Endothelial cell of umbilical vein (primary cell): ENCODE data around the gene FAM118B. TPM values are rescaled to one million over a fixed set of nuclear protein-coding genes. Genes with fewer than 3 reads are reported as not detected.

Experiments used
- BruUV-seq: library from RNA; stranded (reverse); fragments of 400-500 nt; replicated peaks from 2 replicates; lab custom pipeline; 2021; lab: Mats Ljungman, UMichigan
- CTCF ChIA-PET: fragments of 300-600, 350-600 bp; sonication (Branson Sonifier 250); formaldehyde crosslinking; loops from one replicate; lab custom pipeline; 2021; ENCODE audit warnings: antibody characterized with exemption, inconsistent platforms; lab: Charles Lee
- POLR2A ChIA-PET: fragments of 300-600, 350-600 bp; sonication (Branson Sonifier 250); formaldehyde crosslinking; loops from one replicate; lab custom pipeline; 2021; ENCODE audit warnings: antibody characterized with exemption, inconsistent platforms; lab: Charles Lee
- DNase-seq: peaks from one replicate; pipeline ENCODE4 v3.0.0-alpha.2; 2011; ENCODE audit warnings: low read depth, low spot score
- FAIRE-seq: peaks from 2 replicates; lab custom pipeline; 2011; peaks lifted over from hg19 to GRCh38; lab: Jason Lieb, UNC
- H2AFZ ChIP-seq: 2 replicates; pipeline ENCODE4 v1.6.0; 2012; ENCODE audit warnings: low read depth, low read length, control low read depth, inconsistent platforms
- H3K27ac ChIP-seq: 2 replicates; pipeline ENCODE4 v1.5.1; 2011; ENCODE audit warnings: low read depth, mild to moderate bottlenecking, control low read depth, low read length, moderate library complexity; ENCODE audit not compliant: insufficient read depth
- H3K27me3 ChIP-seq, 2 experiments: 2 replicates each; pipeline versions ENCODE4 v1.6.0 to v1.6.1; 2011; ENCODE audit warnings: low read length in 2 of 2, mixed read lengths in 1 of 2; ENCODE audit not compliant: control insufficient read depth in 2 of 2, insufficient read depth in 2 of 2
- H3K36me3 ChIP-seq, 2 experiments: 2 replicates in 1 of 2; 3 replicates in 1 of 2; pipeline ENCODE4 v1.5.1; 2011; ENCODE audit warnings: low read length in 2 of 2, mild to moderate bottlenecking in 1 of 2, moderate library complexity in 1 of 2; ENCODE audit not compliant: control insufficient read depth in 2 of 2, insufficient read depth in 2 of 2; ENCODE audit errors: extremely low read depth in 1 of 2
- H3K4me1 ChIP-seq: 3 replicates; pipeline ENCODE4 v1.5.1; 2011; ENCODE audit warnings: mild to moderate bottlenecking, low read length; ENCODE audit not compliant: control insufficient read depth, insufficient read depth; ENCODE audit errors: extremely low read depth
- H3K4me2 ChIP-seq: 2 replicates; pipeline ENCODE4 v1.6.1; 2011; ENCODE audit warnings: low read length, control low read depth, mixed read lengths; ENCODE audit not compliant: insufficient read depth
- H3K4me3 ChIP-seq, 3 experiments: fragments of 200-600 bp in 1 of 3; sonication (generic), shearing (Covaris generic) in 1 of 3; replicated peaks in 1 of 3; 2 replicates each; pipeline ENCODE4 v1.5.1; 2011 to 2016; ENCODE audit warnings: control low read depth in 3 of 3, low read length in 3 of 3, mild to moderate bottlenecking in 2 of 3, inconsistent platforms in 1 of 3, low read depth in 1 of 3, moderate library complexity in 1 of 3; ENCODE audit not compliant: insufficient read depth in 1 of 3
- H3K79me2 ChIP-seq: 2 replicates; pipeline ENCODE4 v1.6.0; 2012; ENCODE audit warnings: low read length, inconsistent platforms; ENCODE audit not compliant: control insufficient read depth, insufficient read depth
- H3K9ac ChIP-seq: replicated peaks from 2 replicates; pipeline ENCODE3; 2011; ENCODE audit warnings: low read length, control low read depth; ENCODE audit not compliant: insufficient read depth; ENCODE audit errors: extremely low read depth
- H3K9me1 ChIP-seq: replicated peaks from 3 replicates; pipeline ENCODE4 v1.6.0; 2011; ENCODE audit warnings: mild to moderate bottlenecking, low read length; ENCODE audit not compliant: control insufficient read depth, insufficient read depth; ENCODE audit errors: extremely low read depth
- H3K9me3 ChIP-seq: replicated peaks from 2 replicates; pipeline ENCODE4 v1.5.1; 2012; ENCODE audit warnings: low read length, inconsistent platforms; ENCODE audit not compliant: control insufficient read depth, insufficient read depth
- H4K20me1 ChIP-seq: replicated peaks from 2 replicates; pipeline ENCODE3; 2011; ENCODE audit warnings: mild to moderate bottlenecking, low read length; ENCODE audit not compliant: control insufficient read depth, insufficient read depth; ENCODE audit errors: extremely low read depth
- CTCF ChIP-seq, 2 donors: IDR thresholded peaks; 1 replicate in 1 of 2; 2 replicates in 1 of 2; pipeline ENCODE4 v1.5.1; 2011; ENCODE audit warnings: low read length in 2 of 2, mild to moderate bottlenecking in 2 of 2, moderate library complexity in 2 of 2, control low read depth in 1 of 2, inconsistent platforms in 1 of 2, low read depth in 1 of 2; ENCODE audit not compliant: insufficient read depth in 1 of 2; ENCODE audit errors: extremely low read depth in 1 of 2
- GATA2 ChIP-seq: IDR thresholded peaks from 2 replicates; pipeline ENCODE4 v1.7.0; 2011; ENCODE audit warnings: low read depth, mild to moderate bottlenecking, moderate library complexity, mixed read lengths, low read length; ENCODE audit not compliant: insufficient read length, insufficient read depth
- MAX ChIP-seq: IDR thresholded peaks from 2 replicates; pipeline ENCODE4 v1.6.1; 2011; ENCODE audit not compliant: insufficient read depth, insufficient read length
- MYC ChIP-seq: IDR thresholded peaks from one replicate; pipeline ENCODE4 v1.6.1; 2011; ENCODE audit warnings: mild to moderate bottlenecking, low read depth, low read length
- dilution Hi-C: fragments of 300-500 bp; cut with MboI; formaldehyde crosslinking; loops from one replicate; pipeline ENCODE4 v1.15.0; 2019; ENCODE audit warnings: low sequenced_read_pairs; ENCODE audit not compliant: extremely low pct_ligation_motif_present
- intact Hi-C: fragments of 100-400 bp; cut with micrococcal nuclease; formaldehyde crosslinking; loops from one replicate; pipeline ENCODE4 v1.10.0; 2022
- polyA plus RNA-seq, 4 experiments: library from polyadenylated mRNA; depleted of rRNA in 3 of 4; stranded (reverse) in 3 of 4; unstranded in 1 of 4; fragments of >200 nt; gene quantifications; 2 replicates each; pipeline versions ENCODE4 v1.2.1 to v1.2.3, GENCODE V29; 2011 to 2012; ENCODE audit warnings: missing spikeins in 1 of 4
- total RNA-seq: library from RNA; stranded (reverse); gene quantifications from 2 replicates; pipeline ENCODE4 v1.2.3, GENCODE V29; 2021

The FAM118B gene
- total and polyA plus RNA-seq, 2 donors (not counting 3 experiments of a cell fraction or from before 2014, with no cell fraction given) = 26.6 to 35.8 TPM

GRCh38 chr11:126182787-126183445 lies 28.7 kb upstream of the FAM118B start:
- Histone ChIP-seq H4K20me1 (no peaks in the 10 kb centered on the region), H2AFZ (no peak overlapping the region), H3K9ac (no peak overlapping the region), H3K4me3 (no peak overlapping the region), H3K9me3 (no peaks in the 10 kb centered on the region), H3K4me2 (no peak overlapping the region), H3K27ac (no peak overlapping the region), H3K9me1 (no peaks in the 10 kb centered on the region), H3K36me3 (no peaks in the 10 kb centered on the region), H3K4me1 (no peaks in the 10 kb centered on the region), H3K27me3 (no peaks in the 10 kb centered on the region), H3K79me2 (no peaks in the 10 kb centered on the region)
- POLR2A ChIA-PET = no interaction called here
- DNase-seq = no peak
- FAIRE-seq = no peak
- intact Hi-C loops (no loop called here), dilution Hi-C loops (no loop called here)
- no TSS peak for BruUV-seq
- CTCF ChIA-PET = interaction anchor here (0.5 kb wide), 1 partner anchor 31 kb away, joined by 3 read pairs; no protein-coding TSS in a partner anchor
- TF ChIP-seq MYC (no peak), MAX (no peak), CTCF (IDR thresholded peaks at IDR 0.05; ENCODE audit: extremely low read depth in 1 of 2, insufficient read depth in 1 of 2, low read depth in 1 of 2, low read length in 2 of 2) (no peak), GATA2 (no peak)
